ENCODE data around the gene TMEM209.

GRCh38 chr7:130148561-130148960 lies 56.6 kb downstream of the TMEM209 start:
- no peak for TF ChIP-seq CTCF (IDR thresholded peaks at IDR 0.05; ENCODE audit: low read depth, low read length)
- TF ChIP-seq POLR2A (IDR thresholded peaks at IDR 0.05; ENCODE audit: extremely low read depth, insufficient read length), result no peak
- no peak for TF ChIP-seq MAX (IDR thresholded peaks at IDR 0.05; ENCODE audit: low read depth, low read length)
- no peak for TF ChIP-seq MYC (IDR thresholded peaks at IDR 0.05; ENCODE audit: low read depth, low read length)
